ENCODE data around the gene FLVCR2.

FLVCR2 gene

DNA sequence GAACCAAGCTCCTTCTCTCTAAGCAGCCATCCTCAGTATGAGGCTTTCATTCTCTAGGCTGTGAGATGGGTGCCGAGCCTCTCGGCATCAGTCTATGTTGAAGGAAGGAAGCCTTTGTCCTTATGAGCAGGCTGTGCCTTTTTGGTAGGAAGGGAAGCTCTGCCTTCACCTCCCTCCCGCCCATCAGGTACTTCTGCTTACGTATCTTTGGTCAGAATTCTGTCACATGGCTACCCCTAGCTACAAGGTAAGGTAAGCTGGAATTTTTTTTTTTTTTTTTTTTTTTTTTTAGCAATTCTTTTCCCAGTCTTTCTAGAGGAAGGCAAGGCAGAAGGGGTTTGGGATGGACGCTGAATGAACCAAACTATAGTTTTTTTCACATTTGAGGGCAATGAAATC lies 39.3 kb upstream of the FLVCR2 start:
- Histone ChIP-seq H3K36me3 (ENCODE audit: control insufficient read depth in 4 of 4, insufficient read depth in 4 of 4, low read length in 3 of 4) (peaks cover 0 to 29% (median 5%) of the 10 kb centered on the region in 4 experiments), H3K9me3 (ENCODE audit: control extremely low read depth in 1 of 5, control insufficient read depth in 4 of 5, insufficient read depth in 2 of 5, low read depth in 1 of 5, low read length in 4 of 5) (no peaks in the 10 kb centered on the region), H3K4me3 (ENCODE audit: control insufficient read depth in 1 of 7, extremely low read depth in 1 of 7, insufficient read depth in 4 of 7, low read depth in 2 of 7, low read length in 6 of 7) (no peak overlapping the region), H3K27me3 (replicated peaks in 2 of 5; ENCODE audit: control insufficient read depth in 4 of 5, insufficient read depth in 5 of 5, low read length in 4 of 5) (no peaks in the 10 kb centered on the region), H3K27ac (ENCODE audit: insufficient read depth in 1 of 2, low read depth in 1 of 2, low read length in 2 of 2, poor library complexity in 1 of 2, severe bottlenecking in 2 of 2) (no peak overlapping the region), H3K4me1 (ENCODE audit: control extremely low read depth in 1 of 4, control insufficient read depth in 4 of 4, insufficient read depth in 4 of 4, low read length in 3 of 4) (peaks cover 0 to 39% (median 32%) of the 10 kb centered on the region in 4 experiments)
- 100% methylated on average over 3 of the region's 5 CpGs for WGBS (ENCODE audit: insufficient coverage)
- ChIA-PET CTCF (interaction anchor here (0.6 to 2.5 kb wide), 6 partner anchors 8 to 112 kb away, joined by 3 to 10 read pairs (median 4); no protein-coding TSS in a partner anchor), POLR2A (interaction anchor here (0.6 kb wide), 1 partner anchor 407 kb away, joined by 8 read pairs; no protein-coding TSS in a partner anchor)
- no peak for DNase-seq

DNA sequence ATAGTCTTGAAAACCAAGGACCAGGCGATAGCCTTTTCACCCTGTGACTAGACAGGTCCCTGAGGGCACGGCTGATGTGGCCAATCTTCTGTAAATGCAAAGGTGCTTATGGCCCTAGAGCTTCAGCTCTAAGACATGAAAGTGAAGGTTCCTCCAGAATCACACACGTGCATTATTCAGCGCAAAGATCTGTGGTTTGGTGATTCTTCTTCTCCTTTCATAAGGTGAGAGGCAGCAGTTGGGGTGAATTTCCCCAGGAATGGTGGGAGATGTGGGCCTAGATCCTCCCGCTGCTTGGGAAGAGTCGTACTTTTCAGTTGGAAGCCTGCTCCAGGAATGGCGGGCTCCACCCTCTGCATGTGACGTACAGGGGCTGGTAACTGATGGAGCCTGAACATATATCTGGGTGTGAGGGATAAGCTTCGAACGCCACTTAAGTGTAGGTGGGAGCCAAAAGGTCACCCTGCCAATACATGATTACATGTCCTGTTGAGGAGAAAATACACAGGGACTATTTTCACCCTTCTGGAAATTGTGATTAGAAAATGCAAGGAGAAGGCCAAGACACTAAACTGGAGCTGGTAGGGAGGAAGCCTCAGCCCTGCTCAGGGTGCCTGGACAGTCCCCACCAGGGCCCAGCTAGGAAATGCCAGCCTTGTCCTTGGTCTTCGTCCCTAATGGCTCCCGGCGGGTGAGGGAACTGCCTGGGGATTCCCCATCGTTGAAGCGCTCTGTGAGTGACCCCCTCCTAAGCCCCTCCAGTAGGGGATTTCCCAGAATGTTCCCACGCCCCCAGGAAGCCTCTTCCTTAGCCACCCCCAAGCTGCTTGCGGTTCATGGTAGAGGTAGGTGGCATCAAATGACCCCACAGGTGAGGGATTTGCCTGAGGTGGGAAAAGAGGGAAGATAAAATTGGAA lies 38.6 kb upstream of the FLVCR2 start:
- Histone ChIP-seq H3K4me3 (ENCODE audit: control insufficient read depth in 1 of 7, extremely low read depth in 1 of 7, insufficient read depth in 4 of 7, low read depth in 2 of 7, low read length in 6 of 7) (no peak overlapping the region), H3K27me3 (replicated peaks in 2 of 5; ENCODE audit: control insufficient read depth in 4 of 5, insufficient read depth in 5 of 5, low read length in 4 of 5) (no peaks in the 10 kb centered on the region), H3K36me3 (ENCODE audit: control insufficient read depth in 4 of 4, insufficient read depth in 4 of 4, low read length in 3 of 4) (peaks cover 0 to 29% (median 4%) of the 10 kb centered on the region in 4 experiments), H3K4me1 (ENCODE audit: control extremely low read depth in 1 of 4, control insufficient read depth in 4 of 4, insufficient read depth in 4 of 4, low read length in 3 of 4) (peaks cover 0 to 44% (median 32%) of the 10 kb centered on the region in 4 experiments), H3K27ac (ENCODE audit: insufficient read depth in 1 of 2, low read depth in 1 of 2, low read length in 2 of 2, poor library complexity in 1 of 2, severe bottlenecking in 2 of 2) (no peak overlapping the region), H3K9me3 (ENCODE audit: control extremely low read depth in 1 of 5, control insufficient read depth in 4 of 5, insufficient read depth in 2 of 5, low read depth in 1 of 5, low read length in 4 of 5) (no peaks in the 10 kb centered on the region)
- CTCF ChIA-PET, result interaction anchor here (0.9 to 2.5 kb wide), 6 partner anchors 9 to 43 kb away, joined by 3 to 10 read pairs (median 5); no protein-coding TSS in a partner anchor
- POLR2A ChIA-PET, result interaction anchor here (0.6 kb wide), 1 partner anchor 408 kb away, joined by 8 read pairs; no protein-coding TSS in a partner anchor
- WGBS (ENCODE audit: insufficient coverage), result 80% methylated on average over 11 of the region's 17 CpGs
- peak in 2 of 3 donors; percentile 60 to 66 for DNase-seq

- WGBS (ENCODE audit: insufficient coverage), result 86% methylated on average over 6 of the region's 7 CpGs
- H3K4me3 ChIP-seq (ENCODE audit: control insufficient read depth in 1 of 7, extremely low read depth in 1 of 7, insufficient read depth in 4 of 7, low read depth in 2 of 7, low read length in 6 of 7), result no peak overlapping the region
- POLR2A ChIA-PET, result no interaction called here
- peaks cover 0 to 28% (median 4%) of the 10 kb centered on the region in 4 experiments for H3K36me3 ChIP-seq (ENCODE audit: control insufficient read depth in 4 of 4, insufficient read depth in 4 of 4, low read length in 3 of 4)
- H3K27me3 ChIP-seq (replicated peaks in 2 of 5; ENCODE audit: control insufficient read depth in 4 of 5, insufficient read depth in 5 of 5, low read length in 4 of 5), result no peaks in the 10 kb centered on the region
- H3K4me1 ChIP-seq (ENCODE audit: control extremely low read depth in 1 of 4, control insufficient read depth in 4 of 4, insufficient read depth in 4 of 4, low read length in 3 of 4), result peaks cover 0 to 45% (median 32%) of the 10 kb centered on the region in 4 experiments
- H3K27ac ChIP-seq (ENCODE audit: insufficient read depth in 1 of 2, low read depth in 1 of 2, low read length in 2 of 2, poor library complexity in 1 of 2, severe bottlenecking in 2 of 2), result no peak overlapping the region
- CTCF ChIA-PET, result interaction anchor here (0.9 to 2.5 kb wide), 6 partner anchors 9 to 43 kb away, joined by 3 to 10 read pairs (median 6); no protein-coding TSS in a partner anchor
- no peak for DNase-seq
- H3K9me3 ChIP-seq (ENCODE audit: control extremely low read depth in 1 of 5, control insufficient read depth in 4 of 5, insufficient read depth in 2 of 5, low read depth in 1 of 5, low read length in 4 of 5), result no peaks in the 10 kb centered on the region
Observed at GRCh38 chr14:75540479-75540851, 38.0 kb upstream of the FLVCR2 start.

GRCh38 chr14:75542588-75543091 lies 35.8 kb upstream of the FLVCR2 start:
- Histone ChIP-seq H3K9me3 (ENCODE audit: control extremely low read depth in 1 of 5, control insufficient read depth in 4 of 5, insufficient read depth in 2 of 5, low read depth in 1 of 5, low read length in 4 of 5) (no peaks in the 10 kb centered on the region), H3K36me3 (ENCODE audit: control insufficient read depth in 4 of 4, insufficient read depth in 4 of 4, low read length in 3 of 4) (peaks cover 0 to 32% (median 9%) of the 10 kb centered on the region in 4 experiments), H3K27ac (ENCODE audit: insufficient read depth in 1 of 2, low read depth in 1 of 2, low read length in 2 of 2, poor library complexity in 1 of 2, severe bottlenecking in 2 of 2) (peak overlapping the region; percentile 56 to 85), H3K4me1 (ENCODE audit: control extremely low read depth in 1 of 4, control insufficient read depth in 4 of 4, insufficient read depth in 4 of 4, low read length in 3 of 4) (peaks cover 0 to 45% (median 32%) of the 10 kb centered on the region in 4 experiments), H3K4me3 (ENCODE audit: control insufficient read depth in 1 of 7, extremely low read depth in 1 of 7, insufficient read depth in 4 of 7, low read depth in 2 of 7, low read length in 6 of 7) (peak overlapping the region in 6 of 7 experiments; percentile 9 to 69 (median 50)), H3K27me3 (replicated peaks in 2 of 5; ENCODE audit: control insufficient read depth in 4 of 5, insufficient read depth in 5 of 5, low read length in 4 of 5) (no peaks in the 10 kb centered on the region)
- ChIA-PET CTCF (interaction anchor here (0.6 to 2.9 kb wide), 11 partner anchors 16 to 791 kb away, joined by 3 to 17 read pairs (median 3); no protein-coding TSS in a partner anchor), POLR2A (interaction anchor here (0.6 to 1.4 kb wide), 2 partner anchors 24 to 27 kb away, joined by 3 to 4 read pairs; no protein-coding TSS in a partner anchor)
- 0% methylated on average over 9 of the region's 10 CpGs for WGBS (ENCODE audit: insufficient coverage)
- peak; percentile 87 to 97 (median 96) for DNase-seq

- Histone ChIP-seq H3K4me1 (ENCODE audit: control extremely low read depth in 1 of 4, control insufficient read depth in 4 of 4, insufficient read depth in 4 of 4, low read length in 3 of 4) (peaks cover 0 to 45% (median 32%) of the 10 kb centered on the region in 4 experiments), H3K4me3 (ENCODE audit: control insufficient read depth in 1 of 7, extremely low read depth in 1 of 7, insufficient read depth in 4 of 7, low read depth in 2 of 7, low read length in 6 of 7) (peak overlapping the region in 6 of 7 experiments; percentile 9 to 69 (median 50)), H3K27me3 (replicated peaks in 2 of 5; ENCODE audit: control insufficient read depth in 4 of 5, insufficient read depth in 5 of 5, low read length in 4 of 5) (no peaks in the 10 kb centered on the region), H3K9me3 (ENCODE audit: control extremely low read depth in 1 of 5, control insufficient read depth in 4 of 5, insufficient read depth in 2 of 5, low read depth in 1 of 5, low read length in 4 of 5) (no peaks in the 10 kb centered on the region), H3K27ac (ENCODE audit: insufficient read depth in 1 of 2, low read depth in 1 of 2, low read length in 2 of 2, poor library complexity in 1 of 2, severe bottlenecking in 2 of 2) (peak overlapping the region; percentile 56 to 85), H3K36me3 (ENCODE audit: control insufficient read depth in 4 of 4, insufficient read depth in 4 of 4, low read length in 3 of 4) (peaks cover 0 to 36% (median 11%) of the 10 kb centered on the region in 4 experiments)
- peak in 2 of 3 donors; percentile 55 to 60 for DNase-seq
- POLR2A ChIA-PET, result interaction anchor here (0.6 to 1.4 kb wide), 2 partner anchors 23 to 28 kb away, joined by 3 to 4 read pairs; no protein-coding TSS in a partner anchor
- CTCF ChIA-PET, result interaction anchor here (0.6 to 2.9 kb wide), 10 partner anchors 19 to 792 kb away, joined by 3 to 17 read pairs (median 4); no protein-coding TSS in a partner anchor
- WGBS (ENCODE audit: insufficient coverage), result 0% methylated on average over 2 of the region's 4 CpGs
Observed at GRCh38 chr14:75543253-75543652, 35.2 kb upstream of the FLVCR2 start.

DNA sequence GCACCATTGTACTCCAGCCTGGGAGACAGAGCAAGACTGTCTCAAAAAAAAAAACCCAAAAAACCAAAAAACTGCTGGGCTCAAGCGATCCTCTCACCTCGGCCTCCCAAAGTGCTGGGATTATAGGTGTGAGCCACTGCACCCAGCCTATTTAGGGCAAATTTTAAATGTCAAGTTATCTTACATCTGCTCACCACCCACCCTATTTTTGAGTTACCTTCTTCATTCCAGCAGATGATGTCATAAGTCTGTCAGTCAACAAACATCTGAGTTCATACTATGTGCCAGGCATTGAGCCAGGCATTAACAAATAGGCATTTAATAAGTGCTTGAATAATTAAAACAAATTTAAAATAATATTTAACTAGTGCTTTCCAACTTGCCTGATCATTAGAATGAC lies 34.6 kb upstream of the FLVCR2 start:
- 80% methylated on average over 2 of the region's 2 CpGs for WGBS (ENCODE audit: insufficient coverage)
- peaks cover 0 to 45% (median 31%) of the 10 kb centered on the region in 4 experiments for H3K4me1 ChIP-seq (ENCODE audit: control extremely low read depth in 1 of 4, control insufficient read depth in 4 of 4, insufficient read depth in 4 of 4, low read length in 3 of 4)
- H3K27me3 ChIP-seq (replicated peaks in 2 of 5; ENCODE audit: control insufficient read depth in 4 of 5, insufficient read depth in 5 of 5, low read length in 4 of 5), result no peaks in the 10 kb centered on the region
- H3K4me3 ChIP-seq (ENCODE audit: control insufficient read depth in 1 of 7, extremely low read depth in 1 of 7, insufficient read depth in 4 of 7, low read depth in 2 of 7, low read length in 6 of 7), result peak overlapping the region in 1 of 7 experiments; percentile 69
- DNase-seq, result no peak
- ChIA-PET POLR2A (no interaction called here), CTCF (interaction anchor here (0.9 to 2.9 kb wide), 5 partner anchors 18 to 34 kb away, joined by 3 to 17 read pairs (median 6); no protein-coding TSS in a partner anchor)
- peak overlapping the region in 1 of 2 experiments; percentile 85 for H3K27ac ChIP-seq (ENCODE audit: insufficient read depth in 1 of 2, low read depth in 1 of 2, low read length in 2 of 2, poor library complexity in 1 of 2, severe bottlenecking in 2 of 2)
- peaks cover 0 to 35% (median 11%) of the 10 kb centered on the region in 4 experiments for H3K36me3 ChIP-seq (ENCODE audit: control insufficient read depth in 4 of 4, insufficient read depth in 4 of 4, low read length in 3 of 4)
- H3K9me3 ChIP-seq (ENCODE audit: control extremely low read depth in 1 of 5, control insufficient read depth in 4 of 5, insufficient read depth in 2 of 5, low read depth in 1 of 5, low read length in 4 of 5), result no peaks in the 10 kb centered on the region
